Measurements from ENCODE around the gene STARD7.
A peak's percentile ranks its signal among the peaks of the same experiment; 100 is the strongest.
"Not testable (repeated sequence)": the region's sequence is repeated elsewhere in the genome, so short reads cannot be mapped to it uniquely, and the experiment has no call there.

STARD7 gene

GRCh38 chr2:96160366-96160765 is 48.3 kb downstream of the STARD7 start:
- DNase-seq, result not testable (repeated sequence)

GRCh38 chr2:96159084-96159830 is 49.4 kb downstream of the STARD7 start:
- no peak for DNase-seq

- no peak for DNase-seq
These were observed 50.1 kb downstream of the STARD7 start for GRCh38 chr2:96158554-96158940.

- no peak for DNase-seq
These were observed 50.7 kb downstream of the STARD7 start for GRCh38 chr2:96157649-96158553.

- DNase-seq, result no peak
These were observed 51.5 kb downstream of the STARD7 start for GRCh38 chr2:96156926-96157648.

GRCh38 chr2:96156011-96156820 is 52.4 kb downstream of the STARD7 start:
- peak; percentile 12 for DNase-seq

GRCh38 chr2:96154506-96155380 is 53.9 kb downstream of the STARD7 start:
- no peak for DNase-seq

- no peak for DNase-seq
These were observed 54.6 kb downstream of the STARD7 start for GRCh38 chr2:96153991-96154431.

GRCh38 chr2:96153291-96153713 is 55.3 kb downstream of the STARD7 start:
- no peak for DNase-seq

- DNase-seq, result no peak
These were observed 56.1 kb downstream of the STARD7 start for GRCh38 chr2:96152304-96153161.

- no peak for DNase-seq
These were observed 56.9 kb downstream of the STARD7 start for GRCh38 chr2:96151595-96152303.

GRCh38 chr2:96150791-96151594 is 57.6 kb downstream of the STARD7 start:
- DNase-seq, result no peak

- no peak for DNase-seq
These were observed 58.5 kb downstream of the STARD7 start for GRCh38 chr2:96150007-96150640.

GRCh38 chr2:96148410-96149217 is 60.0 kb downstream of the STARD7 start:
- DNase-seq, result peak; percentile 83

GRCh38 chr2:96147593-96148201 is 60.9 kb downstream of the STARD7 start:
- DNase-seq, result no peak

GRCh38 chr2:96146881-96147592 is 61.6 kb downstream of the STARD7 start:
- no peak for DNase-seq
